ENCODE measurements around the gene CPO.

Gene CPO

DNA sequence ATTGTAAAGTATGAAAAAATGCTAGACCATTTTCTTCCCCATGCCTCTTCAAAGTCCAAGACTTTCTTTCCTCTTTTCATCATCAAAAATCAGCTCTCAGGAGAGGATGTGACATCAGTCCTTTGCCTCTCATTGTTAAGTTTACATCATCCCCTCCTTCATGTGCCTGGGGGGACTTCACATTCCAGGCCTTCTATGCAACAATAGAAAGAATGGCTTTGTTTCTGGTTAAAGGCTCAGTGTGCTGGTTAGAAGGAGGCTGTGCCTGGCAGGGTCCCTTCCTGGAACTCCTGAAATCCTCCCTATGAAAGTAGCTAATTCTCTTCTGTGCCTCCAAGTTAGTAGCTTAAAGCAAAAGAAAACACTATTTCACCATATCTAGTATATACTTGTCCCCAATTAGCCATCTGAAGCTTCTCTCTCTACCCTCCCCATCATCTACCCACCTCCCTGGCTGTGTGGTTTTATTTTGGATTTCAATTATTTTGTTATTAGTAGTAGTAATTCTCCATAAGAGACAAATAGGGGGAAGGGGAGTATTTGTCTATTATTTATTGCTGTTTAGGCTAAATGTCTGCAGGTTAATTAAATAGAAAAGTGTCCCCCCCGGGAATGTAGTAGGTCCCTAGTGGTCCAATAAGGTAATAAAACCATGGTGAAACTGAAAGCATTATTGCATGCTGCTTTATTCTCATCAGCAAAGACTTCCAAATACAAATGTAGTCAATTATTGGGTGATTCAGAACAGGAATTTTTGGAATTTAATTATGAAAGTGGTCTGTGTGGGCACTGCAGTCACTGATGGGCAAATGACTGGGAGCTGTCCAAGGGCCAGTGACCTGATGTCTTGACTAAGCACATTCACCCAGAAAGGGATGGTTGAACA, 69.0 kb downstream of the CPO start:
- in situ Hi-C loops (cut with MboI; ENCODE audit: low sequenced_read_pairs) = no loop called here

DNA sequence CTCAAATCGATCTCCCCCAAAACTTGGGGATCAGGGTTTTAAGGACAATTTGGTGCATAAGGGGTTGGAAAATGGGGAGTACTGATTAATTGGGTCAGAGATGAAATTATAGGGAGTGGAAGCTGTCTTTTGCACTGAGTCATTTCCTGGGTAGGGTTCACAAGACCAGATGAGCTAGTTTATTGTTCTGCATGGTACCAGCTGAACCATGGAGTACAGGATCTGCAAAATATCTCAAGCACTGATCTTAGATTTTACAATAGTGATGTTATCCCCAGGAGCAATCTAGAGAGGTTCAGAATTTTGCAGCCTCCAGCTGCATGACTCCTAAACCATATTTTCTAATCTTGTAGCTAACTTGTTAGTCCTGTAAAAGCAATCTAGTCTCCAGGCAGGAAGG, 73.1 kb downstream of the CPO start:
- in situ Hi-C loops (cut with MboI; ENCODE audit: low sequenced_read_pairs) = no loop called here

DNA sequence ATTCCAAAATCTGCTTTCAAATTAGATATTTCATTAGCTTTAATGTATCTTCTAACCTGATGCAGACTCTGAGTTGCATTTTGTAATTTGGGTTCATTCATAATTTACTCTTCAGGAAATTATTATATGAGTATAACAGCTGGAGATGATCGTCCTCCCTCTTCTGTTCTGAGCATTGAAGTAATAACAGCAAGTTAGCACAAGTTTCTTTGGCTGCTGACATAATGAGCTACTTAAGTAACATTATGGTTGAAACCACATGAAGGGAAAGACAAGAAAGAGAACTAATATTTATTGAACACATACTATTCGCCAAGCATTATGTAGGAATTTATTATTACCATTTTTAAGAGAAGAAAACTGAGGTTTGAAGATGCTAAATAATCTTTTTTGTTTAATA, 75.1 kb downstream of the CPO start:
- in situ Hi-C loops (cut with MboI; ENCODE audit: low sequenced_read_pairs) = no loop called here

- in situ Hi-C loops (cut with MboI; ENCODE audit: low sequenced_read_pairs) = no loop called here
Observed at GRCh38 chr2:207015901-207016300, 76.6 kb downstream of the CPO start.

Measured in HL-60/S4 treated with retinoic acid at 250 ng/mL for 4 days and 3 days (cell line).